EL (cell line): ENCODE results near the gene CORO2B.

Experiments
- DNase-seq: peaks from one replicate; pipeline ENCODE4 v3.0.0-alpha.2; 2016

CORO2B gene

DNA sequence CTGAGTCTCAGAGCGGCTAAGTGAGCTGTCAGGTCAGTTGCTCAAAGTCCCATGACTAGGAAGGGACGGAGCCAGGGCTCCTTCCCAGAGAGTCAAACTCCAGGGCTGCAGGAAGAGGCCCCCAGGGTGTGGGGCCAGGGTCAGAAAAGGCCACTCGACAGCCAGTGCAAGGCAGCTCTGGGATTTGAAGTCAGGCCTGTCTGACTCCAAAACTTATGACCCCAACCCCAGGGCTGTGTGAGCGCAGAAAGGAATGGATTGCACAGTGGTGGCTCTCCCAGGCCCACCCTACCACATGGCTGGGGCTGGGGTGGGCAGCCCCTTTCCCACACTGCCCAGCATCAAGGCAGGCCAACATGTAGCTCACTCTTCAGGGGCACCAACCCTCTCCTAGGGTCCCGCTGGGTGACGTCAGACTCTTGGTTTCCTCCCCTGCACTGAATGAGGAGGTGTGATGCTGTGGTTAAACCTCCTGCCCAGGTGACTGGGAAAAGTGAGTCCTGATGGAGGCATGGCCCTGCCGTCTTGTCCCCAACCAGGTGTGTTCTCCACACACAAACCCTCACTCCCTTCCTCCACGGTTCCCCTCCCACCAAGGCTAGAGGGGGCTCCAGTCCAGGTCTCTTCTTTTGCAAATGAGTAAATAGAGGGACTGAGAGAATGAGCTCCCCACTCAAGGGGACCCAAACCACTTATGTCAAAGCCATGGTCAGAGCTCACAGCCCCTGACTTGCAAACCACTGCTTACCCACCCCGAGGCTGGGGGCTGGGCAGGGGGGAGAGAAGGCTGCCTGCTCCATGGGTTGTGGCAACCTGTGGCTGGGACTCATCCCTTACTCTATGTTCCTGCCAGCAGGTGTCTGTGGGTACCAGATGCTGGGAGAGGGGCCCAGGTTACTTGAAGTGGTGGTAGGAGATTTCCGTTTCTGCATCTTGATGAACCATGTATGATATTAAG is 23.8 kb upstream of the CORO2B start:
- no peak for DNase-seq

DNA sequence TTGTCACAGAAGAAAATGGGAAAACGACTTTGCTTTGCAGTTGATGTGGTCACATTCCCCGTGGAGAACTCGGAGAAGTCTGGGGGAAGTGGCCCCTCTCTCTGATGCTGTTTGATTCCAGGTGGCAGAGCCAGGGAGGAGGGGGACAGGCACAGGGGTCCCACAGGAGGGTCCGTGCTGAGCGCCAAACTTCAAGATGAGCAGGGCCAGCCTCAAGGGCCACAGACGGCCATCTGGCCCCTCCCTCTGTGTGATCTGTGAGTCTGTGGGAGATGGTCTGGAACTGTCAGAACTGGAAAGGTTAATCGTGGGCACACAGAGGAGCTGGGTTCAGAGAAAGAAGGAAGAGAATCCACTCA is 23.1 kb upstream of the CORO2B start:
- no peak for DNase-seq

DNA sequence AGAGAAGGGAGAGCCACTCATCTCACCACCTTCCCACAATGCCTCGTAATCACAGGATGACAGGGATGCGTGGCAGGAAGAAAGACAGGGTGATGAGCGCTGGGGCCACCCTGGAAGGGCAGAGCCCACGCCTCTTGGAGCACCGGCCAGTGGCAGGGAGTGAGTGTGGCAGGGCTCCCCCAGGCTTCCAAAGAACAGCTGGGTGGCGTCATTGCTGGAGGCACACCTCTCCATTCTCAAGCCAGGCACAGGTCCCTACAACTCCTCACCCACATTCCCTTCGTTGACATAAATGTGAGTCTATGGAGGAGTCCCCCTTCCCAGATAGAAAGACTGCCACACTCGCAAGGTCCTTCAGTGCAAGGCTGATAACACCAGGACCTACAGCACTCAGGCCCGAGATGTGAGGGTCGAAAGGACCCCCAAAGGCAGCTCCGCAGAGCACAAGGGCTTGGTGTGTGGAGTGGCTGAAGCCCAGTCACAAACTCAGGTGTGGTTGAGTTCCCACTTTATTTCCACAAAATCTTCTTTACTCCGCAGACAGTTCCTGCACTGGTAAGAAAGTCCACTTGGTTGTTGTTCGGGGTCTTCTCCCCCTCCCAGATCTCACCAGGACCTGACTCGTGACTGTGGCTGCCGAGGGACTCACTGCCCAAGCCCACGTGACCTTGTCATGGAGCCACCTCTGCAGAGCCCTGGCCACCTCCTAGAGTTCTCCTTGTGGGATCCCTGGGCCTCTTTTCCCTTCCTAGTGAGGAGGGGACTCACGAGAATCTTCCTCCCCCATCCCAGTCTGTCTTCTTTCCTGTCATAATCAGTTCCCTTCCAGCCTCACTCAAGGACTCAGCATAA is 22.4 kb upstream of the CORO2B start:
- no peak for DNase-seq

DNA sequence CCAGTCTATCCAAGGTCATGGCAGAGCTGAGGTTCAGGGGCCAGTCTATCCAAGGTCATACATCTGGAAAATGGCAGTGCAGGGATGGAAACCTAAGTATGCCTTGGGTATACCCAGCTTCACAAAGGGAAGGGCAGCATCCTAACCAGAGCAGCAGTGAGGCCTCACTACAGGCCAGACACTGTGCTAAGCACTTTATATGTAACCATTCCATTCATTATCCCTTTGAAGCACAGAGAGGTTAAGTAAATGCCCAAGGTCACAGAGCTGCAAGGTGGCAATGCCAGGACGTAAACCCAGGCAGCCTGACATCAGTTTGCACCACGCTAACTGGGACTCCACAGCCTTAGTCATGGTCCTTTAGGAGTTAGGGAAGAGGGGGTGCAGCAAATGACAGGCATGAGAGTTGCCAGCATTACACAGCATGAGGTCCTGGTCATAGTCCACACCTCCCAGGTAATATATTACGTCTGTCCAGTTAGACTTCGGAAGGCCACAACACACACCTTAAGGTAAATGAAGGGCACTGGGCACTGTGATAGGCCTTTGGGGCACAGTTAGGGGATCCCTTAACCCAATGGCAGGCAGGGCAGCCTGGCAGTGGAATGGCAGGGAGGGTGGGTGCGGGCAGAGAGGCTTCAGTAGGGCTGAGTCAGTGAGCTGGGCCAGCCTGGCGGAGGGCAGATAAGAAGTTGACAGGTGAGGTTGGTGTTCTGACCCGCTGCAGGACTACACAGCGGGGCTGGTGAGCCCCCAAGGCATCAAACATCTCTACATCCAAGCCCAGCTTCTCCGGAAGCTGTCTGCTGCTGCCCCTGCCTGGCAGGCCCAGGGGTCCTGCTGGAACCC is 21.1 kb upstream of the CORO2B start:
- DNase-seq = no peak

DNA sequence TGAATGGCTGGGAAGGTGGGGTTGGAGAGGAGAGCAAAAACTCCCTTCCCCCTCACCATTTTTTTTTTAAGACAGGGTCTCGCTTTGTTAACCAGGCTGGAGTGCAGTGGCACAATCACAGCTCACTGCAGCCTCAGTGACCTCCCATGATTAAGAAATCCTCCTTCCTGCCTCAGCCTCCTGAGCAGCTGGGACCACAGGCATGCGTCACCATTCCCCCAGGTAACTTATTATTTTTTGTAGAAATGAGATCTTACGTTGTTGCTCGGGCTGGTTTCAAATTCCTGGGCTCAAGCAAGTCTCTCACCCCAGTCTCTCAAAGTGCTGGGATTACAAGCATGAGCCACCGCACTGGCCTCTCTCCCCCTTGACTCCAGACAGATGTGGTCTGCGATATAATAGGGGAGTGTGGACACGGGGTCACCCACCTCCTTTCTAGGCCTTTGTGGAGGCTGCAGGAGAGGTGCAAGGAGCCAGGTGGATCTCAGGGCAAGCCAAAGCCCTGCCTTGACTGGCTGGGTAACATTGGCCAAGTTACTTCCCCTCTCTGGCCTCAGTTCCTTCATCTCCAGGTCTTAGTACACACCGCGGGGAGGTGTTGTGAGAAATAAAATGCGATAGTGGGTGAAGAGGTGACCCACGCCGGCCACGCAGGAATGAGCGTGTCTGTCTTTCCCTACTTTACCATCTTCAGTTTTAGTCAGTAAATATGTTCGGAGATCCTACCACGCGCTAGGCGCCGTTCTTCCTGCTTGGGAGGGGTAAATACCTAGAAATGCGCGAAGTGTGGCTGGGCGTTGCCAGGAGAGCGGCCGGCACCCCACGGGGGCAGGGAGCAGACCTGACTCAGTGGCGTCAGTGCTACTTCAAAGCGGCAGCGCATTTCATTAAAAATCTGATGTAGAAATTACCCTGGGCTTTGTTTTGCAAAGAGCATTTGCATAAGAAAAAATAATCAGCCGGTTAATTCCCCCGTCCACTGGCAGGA is 20.2 kb upstream of the CORO2B start:
- no peak for DNase-seq

DNA sequence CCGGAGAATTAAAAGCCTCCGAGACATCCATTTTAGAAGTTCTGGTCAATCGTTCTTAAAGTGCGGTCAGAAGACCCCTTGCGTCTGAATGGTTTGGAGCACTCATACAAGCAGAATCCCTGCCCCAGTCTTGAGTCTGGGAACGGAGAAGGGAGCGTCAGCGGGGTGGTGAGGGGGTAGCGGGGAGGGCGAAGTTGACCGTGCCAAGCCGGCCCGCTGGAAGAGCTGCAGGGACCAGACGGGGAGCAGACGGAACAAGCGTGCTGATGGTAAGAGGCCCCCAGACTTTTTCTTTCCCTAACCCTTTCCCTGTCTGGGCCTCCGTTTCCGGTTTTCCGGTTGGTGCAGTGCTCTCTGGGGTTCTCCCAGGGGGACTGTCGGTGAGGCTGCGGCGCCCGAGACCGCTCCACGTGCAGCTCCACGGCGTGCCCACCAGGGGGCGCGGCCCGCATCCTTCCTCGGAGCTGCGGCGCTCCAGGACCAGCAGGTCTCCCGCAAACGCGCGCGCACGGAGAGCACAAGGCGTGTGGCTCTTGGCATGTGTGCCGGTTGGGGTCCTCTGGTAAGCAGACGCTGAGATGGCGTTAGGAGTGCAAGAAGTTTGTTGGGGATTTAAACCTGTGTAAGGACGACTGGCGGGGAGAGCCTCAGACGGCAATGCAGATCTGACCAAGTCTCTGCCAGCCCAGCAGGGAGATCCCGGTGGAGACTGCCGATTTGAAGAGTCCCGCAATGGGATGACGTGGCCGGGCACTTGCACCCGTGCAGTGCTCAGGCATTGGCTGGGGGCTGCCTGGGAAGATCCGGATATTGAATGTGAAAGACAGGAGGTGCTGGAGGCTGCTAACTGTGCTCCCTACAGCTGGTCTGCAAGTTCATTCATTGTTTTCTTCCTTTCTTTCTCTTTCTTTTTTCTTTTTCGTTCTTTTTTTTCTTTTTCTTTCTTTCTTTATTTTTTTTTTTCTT is 19.2 kb upstream of the CORO2B start:
- DNase-seq = peak; percentile 85

DNA sequence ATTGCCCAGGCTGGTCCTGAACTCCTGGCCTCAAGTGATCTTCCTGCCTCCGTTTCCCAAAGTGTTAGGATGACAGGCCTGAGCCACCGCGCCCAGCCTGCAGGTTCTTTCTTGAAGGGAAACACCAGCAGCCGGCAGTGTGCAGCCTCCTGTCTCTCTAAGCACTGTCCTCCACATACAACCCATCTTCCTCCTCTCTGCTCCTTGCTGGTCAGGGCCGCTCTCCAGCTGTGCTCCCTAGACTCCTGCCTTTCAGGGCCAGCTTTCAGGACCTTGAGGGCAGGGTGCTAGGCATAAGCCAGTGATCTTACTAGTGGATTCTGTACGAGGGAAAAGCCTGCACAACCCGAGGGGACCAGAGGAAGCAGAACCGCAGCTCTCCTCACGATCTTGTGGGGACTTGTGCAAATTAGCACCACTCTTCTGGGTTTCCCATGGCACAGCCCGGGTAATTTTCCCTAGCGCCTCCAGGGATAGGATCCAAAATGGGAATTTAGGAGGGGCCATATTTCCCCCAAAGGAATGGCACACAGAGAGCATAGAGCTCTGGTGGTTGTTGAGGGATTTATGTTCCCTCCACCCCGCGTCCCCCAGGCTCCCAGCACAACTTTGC is 18.2 kb upstream of the CORO2B start:
- no peak for DNase-seq

DNA sequence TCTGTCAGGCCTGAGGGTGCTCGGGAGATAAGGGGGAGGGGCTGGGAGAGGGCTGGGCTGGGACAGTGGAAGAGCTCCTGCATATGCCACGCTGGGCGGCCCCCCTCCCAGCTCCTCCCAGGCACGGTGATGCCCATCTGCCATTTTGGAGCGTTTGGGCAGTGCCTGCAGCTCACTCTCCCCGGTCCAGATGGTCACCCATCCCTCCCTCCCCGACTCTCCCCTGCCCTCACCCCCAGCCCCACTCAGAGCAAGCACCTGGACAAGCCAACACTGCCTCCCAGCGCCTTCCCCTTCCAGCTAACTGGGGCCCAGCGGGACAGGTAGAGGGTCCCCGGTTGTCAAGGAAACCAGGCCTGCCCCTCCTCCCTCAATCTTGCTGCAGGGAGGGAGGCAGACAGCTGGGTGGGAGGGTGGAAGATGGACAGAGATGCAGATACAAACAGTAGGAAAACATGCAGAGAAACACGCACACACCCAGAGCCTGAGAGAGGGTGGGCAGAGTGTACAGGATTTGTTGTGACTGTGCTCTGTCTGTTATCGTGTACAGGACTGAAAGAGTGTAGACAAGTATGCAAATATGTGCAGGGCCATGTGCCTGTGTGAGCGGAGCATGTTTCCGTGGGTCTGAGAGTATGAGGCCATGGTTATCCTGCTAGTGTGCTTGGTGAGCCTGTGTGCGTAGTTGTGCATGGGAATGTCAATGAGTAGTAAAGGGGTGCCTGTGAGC is 17.5 kb upstream of the CORO2B start:
- no peak for DNase-seq

DNA sequence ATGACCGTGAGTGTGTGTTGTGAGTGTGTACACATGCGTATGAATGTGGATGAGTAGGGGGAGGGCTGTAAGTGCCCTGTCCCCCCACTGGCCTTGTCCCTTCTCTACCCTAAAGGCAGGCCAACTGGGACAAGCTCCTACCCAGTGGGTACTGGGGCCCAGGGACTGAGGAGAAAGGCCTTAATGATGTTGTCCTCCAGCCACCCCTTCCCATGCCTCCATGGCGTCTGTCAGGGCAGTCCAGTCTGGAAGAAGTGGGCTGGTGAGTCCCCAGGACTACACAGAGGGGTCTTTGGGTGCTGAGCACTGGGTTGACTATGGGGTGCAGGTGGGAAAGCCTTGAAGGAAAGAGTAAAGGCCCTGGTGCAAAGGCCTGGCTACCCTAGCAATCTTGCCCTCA is 16.9 kb upstream of the CORO2B start:
- DNase-seq = no peak

DNA sequence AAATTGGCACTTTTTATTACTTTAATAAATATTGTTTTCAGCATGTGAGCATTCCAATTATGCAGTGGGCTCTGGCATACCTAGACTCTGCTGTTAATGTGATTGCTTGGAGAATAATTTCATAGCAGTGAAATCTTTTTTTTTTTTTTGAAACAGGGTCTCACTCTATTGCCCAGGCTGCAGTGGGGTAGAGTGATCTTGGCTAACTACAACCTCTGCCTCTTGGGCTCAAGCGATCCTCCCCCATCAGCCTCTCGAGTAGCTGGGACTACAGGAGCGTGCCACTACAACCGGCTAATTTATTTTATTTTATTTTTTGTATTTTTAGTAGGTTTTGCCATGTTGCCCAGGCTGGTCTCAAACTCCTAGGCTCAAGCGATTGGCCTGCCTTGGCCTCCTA is 14.6 kb upstream of the CORO2B start:
- DNase-seq = no peak

DNA sequence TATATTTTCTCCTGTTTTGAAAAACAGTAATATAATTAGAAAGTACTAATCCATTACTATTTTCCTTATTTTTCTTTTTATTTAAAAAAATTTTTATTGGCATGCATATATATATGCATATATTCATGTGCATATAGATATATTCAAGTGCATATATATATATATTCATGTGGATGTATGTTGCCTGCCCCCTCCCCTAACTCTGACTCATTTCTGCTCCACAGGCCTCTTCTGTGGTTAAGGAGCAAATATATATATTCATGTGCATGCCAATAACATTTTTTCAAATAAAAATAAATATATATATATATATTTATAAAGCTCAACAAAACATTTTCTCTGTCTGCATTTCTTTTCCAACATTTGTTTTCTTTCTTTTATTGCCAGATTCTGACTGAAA is 13.6 kb upstream of the CORO2B start:
- DNase-seq = no peak

DNA sequence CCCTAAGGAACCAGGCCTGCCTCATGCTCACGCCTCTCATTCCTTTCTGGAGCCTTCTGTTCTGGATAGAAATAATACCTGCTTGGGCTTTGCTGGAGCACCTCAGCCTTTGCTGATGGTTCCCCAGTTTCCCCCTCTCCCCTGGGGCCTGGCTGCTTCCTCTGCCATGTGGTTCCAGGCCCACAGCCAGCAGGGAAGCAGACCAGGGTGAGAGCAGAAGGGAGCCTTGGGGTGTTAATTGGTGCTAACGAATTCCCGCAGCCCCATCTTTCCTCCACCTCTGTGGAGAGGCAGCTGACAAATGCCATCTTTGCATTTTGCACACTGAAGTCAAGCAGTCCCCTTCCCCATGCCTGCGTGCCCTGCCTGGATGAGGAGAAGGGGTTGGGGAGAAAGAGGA is 13.1 kb upstream of the CORO2B start:
- no peak for DNase-seq

DNA sequence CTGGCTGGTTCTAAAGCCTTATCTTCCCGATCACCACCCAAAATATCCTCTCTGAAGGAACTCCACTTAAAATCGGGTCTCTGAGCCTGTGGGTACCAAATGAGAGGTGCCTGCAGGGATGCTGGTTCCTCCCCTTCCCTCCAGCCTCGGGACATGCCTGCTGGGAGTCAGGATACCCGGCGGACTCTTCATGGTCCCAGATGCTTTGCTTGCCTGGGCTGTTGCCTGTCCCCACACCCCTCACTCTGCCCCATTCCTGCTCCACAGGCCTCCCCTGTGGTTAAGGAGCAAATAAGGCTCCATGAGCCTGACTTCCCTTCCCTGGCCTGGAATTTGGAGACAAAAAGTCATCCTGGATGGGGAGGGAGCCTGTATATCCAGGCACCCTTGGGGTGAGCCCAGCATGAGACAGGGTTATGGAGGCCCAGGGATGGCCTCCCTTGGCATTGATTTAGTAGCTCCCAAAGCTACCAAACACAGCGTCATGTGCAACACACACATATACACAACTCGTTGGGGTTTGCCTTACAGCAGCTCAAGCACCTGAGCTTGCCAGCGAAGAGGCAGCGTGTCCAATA is 12.3 kb upstream of the CORO2B start:
- DNase-seq = no peak

DNA sequence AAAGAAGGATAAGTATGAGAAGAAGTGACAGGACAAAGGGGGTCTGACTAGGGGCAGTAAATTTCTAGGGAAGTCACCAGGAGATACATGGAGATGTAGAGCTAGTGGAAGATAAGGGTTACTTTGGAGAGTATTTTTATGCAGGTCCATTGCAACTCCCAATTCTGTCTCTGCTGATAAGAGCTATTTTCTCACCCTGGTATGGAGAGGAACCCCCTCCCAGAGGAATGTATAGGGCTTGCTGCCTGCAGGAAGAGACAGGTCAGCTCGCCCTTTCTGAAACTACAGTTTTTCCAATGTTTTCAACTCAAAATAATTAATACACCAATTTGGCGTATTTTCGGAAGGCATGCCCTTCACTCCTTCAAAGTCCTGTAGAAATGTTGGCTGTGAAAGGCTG is 11.4 kb upstream of the CORO2B start:
- no peak for DNase-seq

DNA sequence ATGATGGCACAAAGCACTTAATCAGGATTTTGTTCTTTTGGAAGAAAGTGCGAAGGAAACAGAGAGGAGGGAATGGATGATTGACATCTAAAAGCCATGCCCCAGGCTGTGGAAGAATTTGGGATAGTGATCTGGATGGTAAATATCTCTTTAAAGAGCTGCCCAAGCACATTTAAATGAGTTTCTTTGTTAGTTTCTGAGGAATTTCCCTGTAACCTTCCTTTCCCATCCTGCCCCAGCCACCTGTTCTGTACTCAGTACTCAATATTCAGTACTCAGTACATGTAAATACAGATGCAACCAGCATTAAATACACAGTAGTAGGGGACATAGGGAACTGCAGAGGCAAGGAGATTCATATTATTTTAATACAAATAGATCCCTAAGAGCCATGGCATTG is 7.8 kb upstream of the CORO2B start:
- no peak for DNase-seq

DNA sequence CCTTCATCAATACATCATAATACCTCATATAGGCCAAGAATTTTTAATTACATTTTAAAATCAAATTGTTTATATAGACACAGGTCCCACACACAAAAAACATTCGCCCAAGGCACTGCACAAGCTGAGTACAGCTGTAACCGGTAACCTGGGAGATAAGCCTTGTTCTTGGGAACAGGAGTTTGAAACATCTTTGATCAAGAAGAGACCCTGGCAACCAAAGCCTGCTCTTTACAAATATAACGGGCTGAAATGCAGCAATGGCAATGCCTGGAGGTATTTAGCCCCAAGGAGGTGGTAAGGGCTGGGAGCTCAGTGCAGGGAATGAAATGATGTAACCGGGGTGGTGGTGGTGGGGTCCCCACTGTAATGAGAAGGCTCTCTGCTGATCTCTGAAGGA is 7.2 kb upstream of the CORO2B start:
- no peak for DNase-seq

DNA sequence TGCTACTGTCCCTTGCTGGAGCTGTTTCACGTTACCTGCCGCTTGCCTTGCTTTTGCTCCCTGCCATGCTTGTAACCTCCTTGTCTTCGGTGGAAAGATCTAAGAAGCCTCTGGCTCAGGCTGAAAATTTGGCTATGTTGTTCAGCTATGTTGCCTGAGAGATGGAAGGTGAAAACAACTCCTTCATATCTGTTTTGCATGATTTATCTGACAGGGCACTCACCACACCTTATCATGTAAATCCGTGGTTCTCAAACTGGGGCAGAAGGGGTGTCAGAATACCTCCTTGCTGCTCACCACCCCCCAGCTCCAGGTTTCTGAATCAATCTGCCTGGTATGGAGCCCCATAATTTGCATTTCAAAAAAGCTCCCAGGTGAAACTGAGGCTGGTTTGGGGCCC is 6.5 kb upstream of the CORO2B start:
- DNase-seq = no peak

DNA sequence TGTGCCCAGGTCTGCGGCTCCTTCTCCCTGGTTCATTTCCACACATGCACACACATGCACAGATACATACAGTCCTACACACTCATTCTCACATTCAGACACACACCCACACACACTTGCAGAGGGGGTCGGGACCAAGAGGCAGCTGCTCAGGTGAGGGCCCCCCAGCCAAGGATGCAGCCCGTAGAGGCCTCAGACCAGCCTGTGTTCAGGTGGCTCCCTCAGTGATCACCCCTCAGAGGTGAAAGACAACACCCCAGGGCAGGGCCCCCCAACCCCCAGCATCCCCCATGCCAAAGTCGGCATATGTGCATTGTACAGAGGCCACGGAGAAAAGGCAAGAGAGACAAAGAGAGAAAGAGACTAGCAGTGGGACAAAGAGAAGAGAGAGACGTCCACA is 5.9 kb upstream of the CORO2B start:
- DNase-seq = no peak

DNA sequence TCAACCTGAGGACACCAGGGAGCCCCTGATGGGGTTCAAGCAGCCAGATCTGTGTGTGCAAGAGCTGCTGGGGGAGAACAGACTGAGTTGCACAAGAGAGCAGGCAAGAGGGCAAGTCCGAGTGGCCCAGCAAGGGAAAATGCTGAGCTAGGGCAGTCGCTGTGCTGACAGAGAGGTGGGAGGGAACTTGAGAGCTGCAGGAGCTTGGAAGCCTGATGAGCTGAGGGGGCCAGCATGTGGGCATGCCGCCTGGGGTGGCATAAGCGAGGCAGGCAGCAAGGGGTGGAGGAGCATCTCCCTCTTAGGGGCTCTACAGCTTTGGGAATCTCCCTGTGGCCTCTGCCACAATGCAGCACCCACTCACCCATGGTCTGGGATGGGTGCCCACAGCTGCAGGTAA is 4.7 kb upstream of the CORO2B start:
- DNase-seq = no peak
